Loucy (cell line): ENCODE results near the gene PCSK9.

Source experiments
- CTCF ChIP-seq: fragments of 200-600 bp; sonication (generic); conservative IDR thresholded peaks from 2 replicates; pipeline ENCODE4 v1.5.1; 2014; ENCODE audit warnings: mild to moderate bottlenecking, antibody characterized with exemption, low read length
- EZH2phosphoT487 ChIP-seq: fragments of 200-600 bp; IDR thresholded peaks from 2 replicates; pipeline ENCODE4 v1.6.1; 2018; ENCODE audit warnings: antibody characterized with exemption, mild to moderate bottlenecking, moderate library complexity, borderline replicate concordance

GRCh38 chr1:55015123-55015522, 24.2 kb upstream of the PCSK9 start:
- no peak for TF ChIP-seq CTCF
- TF ChIP-seq EZH2phosphoT487, result no peak
